NCI-H748 (cell line): ENCODE measurements around the gene VAC14.

Source experiments
- DNase-seq: peaks from one replicate; lab custom pipeline; 2025; ENCODE audit not compliant: unreplicated experiment; lab: John Stamatoyannopoulos, UW

VAC14 gene

DNA sequence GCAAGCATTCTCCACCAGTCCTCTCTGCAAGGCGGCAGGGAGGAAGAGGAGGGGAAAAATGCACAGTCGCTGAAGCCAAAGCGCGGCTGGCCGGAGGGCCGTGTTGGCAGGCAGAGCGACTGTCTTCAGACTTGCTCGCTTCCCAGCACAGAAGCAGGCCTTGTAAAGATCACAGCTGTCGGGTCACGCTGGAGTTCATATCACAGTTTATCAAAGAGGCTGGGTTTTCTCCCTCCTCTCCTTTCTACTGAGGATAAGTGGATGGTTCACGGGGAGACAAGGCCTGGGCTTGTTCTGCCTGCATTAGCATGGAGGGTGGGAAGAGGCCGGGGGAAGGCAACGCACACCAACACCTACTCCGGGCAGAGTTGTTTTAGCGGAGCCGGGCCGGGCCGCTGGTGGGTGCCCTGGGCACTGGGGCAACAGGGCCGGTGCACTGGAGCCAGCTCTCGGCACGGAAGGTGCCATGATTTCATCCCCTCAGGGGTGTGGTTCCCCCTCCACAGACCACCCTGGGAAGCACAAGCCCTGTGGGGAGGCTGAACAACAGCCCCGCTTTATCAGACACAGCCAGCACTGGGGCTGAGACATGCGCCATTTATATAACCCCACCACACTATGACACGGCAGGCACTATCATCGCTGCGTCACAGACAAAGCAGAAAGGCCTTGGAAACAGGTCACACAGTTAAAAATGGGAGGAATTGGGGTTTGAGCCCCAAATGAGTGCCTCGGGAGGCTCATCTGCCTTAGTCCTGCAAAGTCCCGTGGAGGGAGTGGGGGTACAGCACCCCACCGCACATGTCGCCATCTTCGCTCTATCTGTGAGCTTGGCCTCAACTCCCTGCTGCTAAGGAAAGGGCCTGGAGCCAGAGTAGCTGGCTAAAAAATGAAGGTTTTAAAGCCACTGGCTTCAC, 74.8 kb downstream of the VAC14 start:
- no peak for DNase-seq

DNA sequence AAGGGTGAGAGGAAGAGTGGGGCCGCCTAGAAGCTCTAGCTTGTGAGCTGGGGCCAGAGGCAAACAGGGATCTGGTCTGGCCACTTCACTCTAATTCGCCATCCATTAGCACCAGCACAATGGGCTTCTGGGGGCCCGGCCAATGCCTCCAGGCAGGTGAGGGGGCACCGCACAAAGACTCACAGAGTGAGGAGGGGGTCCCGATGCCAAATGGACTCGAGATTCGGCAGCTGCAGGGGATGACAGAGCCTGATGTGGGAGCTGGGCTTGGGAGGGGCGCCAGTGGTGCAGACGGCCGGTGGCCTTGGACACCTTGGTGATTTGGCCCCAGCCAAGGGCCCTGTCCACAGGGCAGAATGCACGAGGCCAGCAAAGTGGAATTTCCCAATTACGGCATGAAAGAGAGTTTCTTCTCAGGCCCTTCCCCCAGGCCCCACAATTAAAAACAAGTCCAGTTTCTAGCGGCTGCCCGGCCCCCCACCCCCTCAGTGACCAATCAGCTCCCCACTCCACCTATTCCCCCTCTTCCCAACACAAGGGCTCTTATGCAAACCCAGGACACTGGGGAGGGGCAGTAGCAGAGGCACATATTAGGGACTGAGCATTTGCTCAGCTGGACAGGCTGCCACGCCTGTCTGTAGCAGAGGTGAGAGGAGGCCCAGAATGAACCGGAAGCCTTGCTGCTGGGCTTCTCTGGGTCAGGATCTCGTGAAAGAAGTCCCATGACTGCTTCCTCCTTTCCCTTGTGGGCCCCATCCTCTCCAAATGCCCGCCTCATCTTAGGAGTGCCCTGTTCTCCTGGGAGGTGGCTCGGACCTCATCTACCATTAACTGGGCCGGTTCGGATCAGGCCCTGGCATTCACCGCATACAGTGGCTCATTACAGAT, 75.7 kb downstream of the VAC14 start:
- no peak for DNase-seq

DNA sequence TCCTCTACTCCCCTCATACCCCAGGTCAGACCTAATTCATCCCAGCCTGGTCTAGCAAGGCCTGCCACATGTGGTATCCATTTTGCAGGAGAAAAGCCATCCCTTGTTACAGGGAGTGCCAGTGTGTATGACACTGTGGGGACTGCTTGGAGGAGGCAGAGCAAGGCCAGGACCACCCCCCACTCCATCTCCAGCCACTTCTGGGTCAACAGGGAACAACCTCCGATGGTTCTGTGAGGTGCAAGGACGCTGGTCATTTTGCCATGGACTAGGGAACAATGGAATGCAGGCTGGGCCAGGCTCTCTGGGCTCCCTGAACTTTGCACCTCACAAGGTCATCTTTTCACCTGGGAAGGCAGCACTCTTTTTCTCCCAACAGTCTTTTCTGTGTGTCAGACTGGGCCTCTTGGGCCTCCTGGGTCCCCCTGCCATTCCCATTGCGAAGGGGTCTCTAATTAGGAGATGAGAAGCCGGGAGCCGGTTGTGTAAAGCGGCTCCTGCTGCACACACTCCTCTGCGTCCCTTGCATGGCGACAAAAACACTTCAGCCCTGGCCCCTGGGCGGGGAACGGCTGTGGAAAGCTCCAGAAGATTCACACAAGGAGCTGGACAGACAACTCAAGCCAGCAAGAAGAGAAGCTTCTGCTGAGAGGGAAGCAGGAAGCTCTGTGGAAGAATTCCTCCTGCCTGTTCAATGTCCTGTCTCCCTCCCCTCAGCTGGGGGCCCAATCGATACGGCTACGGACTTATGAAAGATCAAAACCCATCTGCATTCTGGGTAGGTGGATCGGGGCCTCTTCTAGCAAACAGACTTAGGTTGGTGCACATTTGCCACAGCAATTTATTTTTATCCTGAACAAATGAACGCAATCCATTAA, 76.6 kb downstream of the VAC14 start:
- no peak for DNase-seq

DNA sequence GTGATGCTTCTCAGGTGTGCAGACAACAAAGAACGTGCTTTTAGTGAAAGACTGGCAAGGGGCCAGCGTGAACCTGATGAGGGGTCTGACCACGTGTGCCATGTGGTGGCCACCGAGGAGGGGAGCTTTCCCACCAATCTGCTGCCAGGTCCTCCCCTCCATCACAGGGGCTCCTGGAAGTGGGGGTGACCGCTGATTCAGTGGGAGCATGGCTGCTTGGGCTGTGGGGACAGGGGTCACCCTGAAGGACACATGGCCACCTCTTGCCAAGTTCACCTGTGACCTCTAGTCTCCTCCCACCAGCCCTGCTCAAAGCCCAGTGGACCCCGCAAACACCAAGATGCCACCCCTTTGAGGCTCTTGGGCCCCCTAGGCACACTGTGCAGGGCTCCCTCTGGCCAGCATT, 77.2 kb downstream of the VAC14 start:
- DNase-seq = no peak

DNA sequence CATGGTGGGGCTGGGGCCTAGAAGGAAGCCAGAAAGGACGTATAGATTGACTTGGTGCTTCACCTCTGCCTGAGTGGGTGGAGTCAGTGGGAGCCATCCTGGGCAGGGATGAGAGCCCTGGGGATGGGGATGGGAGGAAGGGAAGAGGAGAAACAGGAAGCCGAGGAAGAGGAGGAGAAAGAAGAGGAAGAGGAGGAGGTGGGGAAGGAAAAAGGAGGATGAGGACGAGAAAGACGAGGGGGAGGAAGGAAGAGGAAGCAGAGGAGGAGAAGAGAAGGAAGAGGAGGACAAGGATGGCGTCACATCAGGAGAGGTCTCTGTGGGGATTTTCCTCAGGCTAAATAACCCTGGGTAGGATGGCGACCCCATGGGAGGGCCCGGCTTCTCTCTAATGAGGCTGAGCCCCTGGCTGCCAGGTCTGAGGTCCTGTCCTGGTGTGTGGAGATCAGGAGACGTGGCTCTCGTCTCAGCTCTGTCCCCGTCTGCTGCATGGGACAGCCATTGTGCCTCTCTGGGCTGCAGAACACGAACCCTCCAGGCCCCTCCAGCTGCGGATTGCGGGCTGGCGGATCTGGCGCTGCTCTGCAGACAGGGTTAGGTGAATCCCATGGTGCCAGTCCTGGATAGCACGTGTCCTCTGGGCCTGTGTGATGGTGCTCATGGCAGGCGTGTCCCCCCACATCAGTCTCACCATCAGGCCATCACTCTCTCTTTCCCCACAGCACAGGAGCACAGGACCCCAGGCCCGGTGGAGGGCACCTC, 79.6 kb downstream of the VAC14 start:
- DNase-seq = no peak

DNA sequence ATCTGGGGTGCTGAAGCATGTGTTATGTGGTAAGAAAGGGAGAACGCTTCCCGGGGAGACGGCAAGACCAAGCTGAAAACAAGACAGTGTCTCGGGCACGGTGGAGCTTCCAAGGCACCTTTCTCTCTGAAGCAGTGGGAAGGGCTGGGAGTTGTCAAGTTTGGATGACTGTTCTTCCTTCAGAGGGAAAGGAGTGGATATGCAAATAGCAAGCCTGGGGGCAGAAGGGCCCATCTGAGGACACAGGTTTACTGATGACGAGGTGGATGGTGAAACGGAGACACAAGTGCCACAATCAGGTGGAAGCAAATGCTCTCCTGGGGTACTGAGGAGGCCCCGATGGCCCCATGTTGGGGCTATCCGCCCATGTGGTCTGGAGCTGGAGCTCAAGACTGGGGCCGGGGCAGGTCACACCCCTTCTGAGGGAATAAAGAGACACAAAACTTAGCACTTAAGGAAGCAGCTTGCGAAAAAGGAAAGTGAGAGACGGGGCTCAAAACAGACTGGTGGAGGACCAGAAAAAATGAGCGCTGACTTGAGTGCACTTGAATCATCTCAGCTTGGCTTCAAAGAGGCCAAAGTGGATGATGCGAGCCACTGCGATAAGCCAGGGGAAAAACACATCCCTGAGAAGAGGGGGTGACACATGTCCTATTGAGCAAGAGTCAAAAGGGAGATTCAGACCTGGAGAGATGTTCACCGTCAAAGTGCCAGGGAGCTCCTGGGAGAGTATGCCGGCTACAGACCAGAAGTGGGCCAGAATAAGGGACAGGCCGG, 80.3 kb downstream of the VAC14 start:
- no peak for DNase-seq

DNA sequence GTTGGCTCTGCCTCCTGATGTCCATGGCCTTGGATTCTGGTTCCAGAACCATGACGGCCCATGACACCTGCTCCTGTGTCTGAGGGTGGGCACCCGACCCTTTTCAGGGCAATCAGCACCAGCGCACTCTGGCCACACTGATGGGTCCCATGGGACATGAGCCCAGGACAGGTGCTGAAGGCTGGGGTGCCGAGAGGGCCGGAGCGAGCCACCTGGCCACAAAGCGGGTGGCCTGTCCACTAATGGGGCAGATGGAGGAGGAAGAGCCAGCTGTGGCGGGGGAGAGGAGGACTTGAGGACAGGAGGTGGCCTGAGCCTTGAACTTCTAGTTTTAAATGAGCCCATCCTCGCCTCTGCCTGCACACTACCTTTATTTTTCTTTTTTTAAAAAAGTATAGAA, 83.9 kb downstream of the VAC14 start:
- no peak for DNase-seq

DNA sequence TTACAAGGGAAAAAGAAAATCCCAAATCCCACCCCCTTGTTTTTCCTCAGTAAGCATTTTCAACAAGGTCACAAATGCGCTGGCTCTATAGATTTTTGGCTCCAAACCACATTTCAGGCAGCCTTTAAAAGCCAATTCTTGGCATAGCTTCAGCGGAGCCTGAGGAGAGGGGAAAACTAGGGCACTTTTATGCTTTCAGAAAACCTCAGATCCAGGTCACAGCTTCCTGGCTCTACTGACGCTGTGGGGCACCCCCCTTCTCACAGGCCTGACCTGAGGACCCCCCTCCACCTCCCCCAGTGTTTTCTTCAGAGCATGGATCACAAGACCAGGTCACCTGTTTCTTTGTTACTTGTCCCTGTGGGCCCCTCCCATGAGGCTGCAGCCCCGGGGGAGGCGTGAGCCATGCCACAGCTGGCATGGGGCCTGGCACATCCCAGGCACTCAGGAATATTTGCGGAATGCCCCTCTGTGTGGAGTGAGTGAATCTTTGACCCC, 85.0 kb downstream of the VAC14 start:
- DNase-seq = no peak

DNA sequence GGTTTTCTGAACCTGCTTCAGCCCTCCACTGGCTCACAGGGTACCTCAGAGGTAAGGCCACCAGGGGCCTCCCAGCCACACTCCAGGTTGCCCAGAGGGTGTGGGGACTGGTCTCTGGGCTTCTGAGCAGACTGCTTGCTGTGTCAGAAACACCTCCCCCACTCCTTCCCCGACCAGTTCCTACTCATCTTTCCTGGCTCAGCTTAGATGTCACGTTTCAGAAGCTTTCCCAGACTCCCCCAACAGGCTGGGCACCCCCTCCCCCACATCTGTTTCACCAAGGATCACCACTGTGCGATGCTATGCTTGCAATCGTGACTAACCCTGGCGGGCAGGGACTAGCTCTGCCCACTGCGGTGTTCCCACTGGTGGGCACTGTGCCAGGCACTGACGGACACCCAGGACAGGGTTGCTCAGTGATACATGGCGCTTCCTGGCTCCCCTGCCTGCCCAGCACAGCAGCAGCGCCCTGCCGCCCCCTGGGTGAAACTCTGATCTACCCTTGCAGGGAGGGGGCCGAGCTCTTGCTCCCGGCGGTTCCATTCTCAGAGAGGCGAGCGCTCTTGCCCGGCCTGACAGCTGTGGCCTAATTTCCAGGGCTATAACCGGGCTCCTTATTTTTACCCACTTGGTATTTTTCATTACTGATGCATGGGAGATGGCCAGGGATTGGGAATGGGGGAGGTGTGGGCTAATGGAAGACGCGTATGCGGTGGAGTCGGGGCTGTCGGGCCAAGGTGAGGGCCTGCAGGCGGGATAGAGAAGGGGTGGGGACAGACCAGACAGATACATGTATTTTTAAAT, 85.7 kb downstream of the VAC14 start:
- DNase-seq = no peak

DNA sequence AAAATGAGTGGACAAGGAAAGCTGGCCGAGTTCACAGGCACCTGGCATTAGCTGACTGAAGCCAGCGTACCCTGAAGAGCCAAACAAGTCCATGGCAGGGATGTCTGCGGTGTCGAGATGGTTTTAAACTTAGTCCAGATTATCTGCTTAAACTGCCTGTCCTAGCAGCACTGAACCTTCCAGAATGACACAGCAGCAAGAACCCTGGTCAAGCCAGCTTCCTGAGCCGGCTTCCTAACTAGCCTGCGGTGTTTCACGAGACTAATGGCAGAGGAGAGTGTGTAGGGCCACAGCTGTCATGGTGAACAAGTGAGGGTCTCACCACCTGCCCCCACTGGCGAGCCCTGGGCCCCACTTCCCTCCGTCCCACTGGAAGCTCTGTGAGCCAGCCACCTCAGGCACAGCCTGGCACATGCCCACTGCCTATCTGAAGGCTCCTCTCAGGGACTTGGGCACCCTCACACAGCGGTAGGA, 86.3 kb downstream of the VAC14 start:
- DNase-seq = no peak

DNA sequence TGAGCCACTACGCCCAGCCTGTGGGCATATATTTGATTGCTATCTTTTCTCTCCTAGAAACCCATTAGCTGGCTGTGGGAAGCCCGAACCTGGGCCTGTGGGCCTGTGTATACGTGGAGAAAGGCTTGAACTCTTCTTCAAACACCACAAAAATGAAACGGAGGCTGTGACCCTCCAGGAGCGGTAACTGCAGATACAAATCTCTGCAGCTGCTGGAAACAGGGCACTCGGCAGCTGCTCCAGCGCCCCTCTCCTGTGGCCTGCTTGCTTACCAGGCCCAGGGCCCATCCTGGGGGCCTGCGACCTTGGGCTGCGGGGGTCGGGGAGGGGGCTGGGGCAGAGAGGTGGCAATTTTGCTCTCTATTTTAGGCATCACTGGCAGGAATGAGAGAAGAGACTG, 87.1 kb downstream of the VAC14 start:
- no peak for DNase-seq

DNA sequence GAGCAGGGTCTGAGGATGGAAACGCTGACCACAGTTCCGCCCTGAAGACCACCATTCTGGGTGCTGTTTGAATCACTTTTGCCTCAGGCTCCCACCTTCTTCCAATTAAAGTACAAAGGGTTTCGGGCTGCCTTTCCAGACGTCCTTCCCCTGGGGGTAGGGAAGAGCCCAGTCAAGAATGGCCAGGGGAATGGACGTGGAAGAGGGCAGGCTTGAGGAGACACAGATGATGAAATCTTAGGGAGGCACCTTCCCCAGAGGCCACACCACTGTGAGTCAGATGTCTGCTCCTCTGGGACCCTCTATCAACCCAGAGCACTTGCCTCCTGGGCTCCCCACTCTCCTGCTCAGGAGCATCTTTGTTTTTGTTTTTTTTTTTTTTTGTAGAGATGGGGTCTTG, 87.6 kb downstream of the VAC14 start:
- no peak for DNase-seq

DNA sequence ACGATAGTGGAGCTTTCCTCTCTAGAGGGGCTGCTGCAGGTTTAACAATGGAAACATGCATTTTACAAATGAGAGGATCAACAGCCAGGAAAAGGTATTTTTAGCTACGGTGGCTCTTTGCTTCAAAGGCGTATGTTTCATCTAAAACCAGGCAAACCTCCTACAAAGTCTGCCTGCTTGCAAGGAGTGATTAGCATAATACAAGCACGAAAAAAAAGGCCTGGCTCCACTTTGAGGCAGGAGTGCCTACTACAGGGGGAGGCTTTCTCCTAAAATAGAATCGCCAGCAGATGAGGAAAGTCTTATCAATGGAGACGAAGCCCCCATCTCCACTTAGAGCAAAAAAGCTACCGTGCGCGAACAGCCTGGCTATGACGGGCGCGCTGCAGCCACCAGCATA, 88.0 kb downstream of the VAC14 start:
- no peak for DNase-seq

DNA sequence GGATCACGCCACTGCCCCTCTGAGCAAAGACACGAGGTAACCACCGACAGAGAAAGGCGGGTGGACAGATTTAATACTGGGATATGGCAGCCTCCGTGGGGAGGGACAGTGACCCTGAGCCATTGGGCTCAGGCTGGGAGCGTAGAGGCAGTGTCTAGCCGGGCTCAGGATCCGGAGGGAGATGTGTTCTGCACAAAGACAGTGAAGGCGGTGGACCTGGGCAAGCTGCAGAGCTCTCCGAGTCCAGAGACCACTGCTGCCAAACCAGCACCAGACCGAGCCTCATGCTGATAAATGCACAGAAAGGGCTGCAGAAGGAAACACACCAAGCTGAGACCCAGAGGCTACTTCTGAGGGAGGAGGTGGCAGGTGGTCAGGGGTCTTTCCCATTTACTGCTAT, 88.6 kb downstream of the VAC14 start:
- DNase-seq = no peak

DNA sequence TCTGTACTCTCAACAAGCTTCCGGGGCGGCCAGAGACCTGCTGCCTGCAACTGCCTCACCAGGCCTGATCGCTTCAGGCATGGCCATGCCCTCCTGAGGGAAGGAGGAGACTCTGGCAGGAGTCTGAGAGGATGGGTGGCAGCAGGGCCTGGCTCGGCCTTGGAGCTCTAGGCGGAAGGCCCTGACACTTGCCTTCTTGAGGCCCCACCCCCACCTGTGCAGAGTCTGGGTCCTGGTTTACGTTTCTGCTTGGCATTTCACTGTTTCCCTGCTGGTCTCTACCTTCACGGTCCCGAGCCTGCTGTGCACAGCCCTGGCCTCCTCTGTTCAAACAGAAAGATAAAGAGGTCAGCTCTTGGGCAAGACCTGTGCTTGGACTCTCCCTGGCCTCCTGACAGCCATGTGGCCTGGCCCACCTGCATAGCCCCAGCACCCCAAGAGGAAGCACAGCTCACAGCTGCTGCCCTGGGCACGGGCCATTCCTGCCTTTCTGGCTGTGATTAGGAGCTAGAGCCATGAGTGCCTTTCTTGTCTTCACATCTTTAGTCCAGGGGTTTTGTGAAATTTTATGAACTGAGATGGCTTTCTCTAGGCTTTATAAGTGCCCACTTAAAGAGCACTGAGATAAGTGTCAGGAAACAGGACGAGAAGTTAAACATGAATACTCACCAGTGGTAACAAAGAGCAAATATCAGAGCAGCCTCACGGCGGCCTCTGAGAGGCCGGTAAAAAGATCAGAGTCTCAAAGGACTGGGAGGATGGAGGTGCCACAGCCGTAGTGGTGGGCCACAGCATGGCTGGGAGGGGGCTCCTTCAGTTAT, 89.5 kb downstream of the VAC14 start:
- no peak for DNase-seq

DNA sequence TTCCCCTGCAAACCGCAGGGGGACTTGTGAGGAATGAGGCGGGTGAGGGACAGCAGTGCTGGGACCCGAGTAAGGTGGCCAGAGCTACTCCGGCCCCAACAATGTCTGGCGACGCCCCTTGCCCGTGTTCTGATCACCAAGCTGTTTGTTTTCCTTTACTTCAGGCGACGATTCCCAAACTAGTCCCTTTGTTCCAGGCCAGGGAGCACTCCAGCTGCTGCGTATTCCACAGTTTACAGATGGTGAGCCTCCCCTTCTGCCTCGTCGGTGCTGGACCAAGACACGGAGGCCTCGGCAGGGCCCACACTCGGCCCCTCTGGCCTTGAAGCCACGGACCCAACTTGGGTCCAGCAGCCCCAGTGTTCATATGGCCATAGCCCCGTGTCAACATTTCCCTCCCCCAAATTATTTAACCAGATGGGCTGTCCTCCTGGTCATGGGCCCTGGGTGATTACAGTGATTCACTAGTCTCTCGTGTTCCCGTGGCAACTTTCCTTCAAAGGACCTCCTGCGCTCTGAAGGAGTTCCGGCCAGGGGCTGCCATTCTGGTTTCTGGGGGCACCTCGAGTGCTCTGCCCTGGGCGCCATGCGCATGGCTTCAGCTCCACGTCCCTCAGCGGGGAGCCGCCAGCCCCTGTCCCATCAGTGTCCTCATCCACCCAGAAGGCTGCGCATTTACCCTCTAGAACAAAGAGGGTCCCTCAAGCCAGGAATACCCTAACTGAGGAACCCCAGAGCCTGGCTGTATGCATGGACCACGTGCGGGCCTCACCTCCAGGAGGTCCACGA, 90.3 kb downstream of the VAC14 start:
- no peak for DNase-seq

DNA sequence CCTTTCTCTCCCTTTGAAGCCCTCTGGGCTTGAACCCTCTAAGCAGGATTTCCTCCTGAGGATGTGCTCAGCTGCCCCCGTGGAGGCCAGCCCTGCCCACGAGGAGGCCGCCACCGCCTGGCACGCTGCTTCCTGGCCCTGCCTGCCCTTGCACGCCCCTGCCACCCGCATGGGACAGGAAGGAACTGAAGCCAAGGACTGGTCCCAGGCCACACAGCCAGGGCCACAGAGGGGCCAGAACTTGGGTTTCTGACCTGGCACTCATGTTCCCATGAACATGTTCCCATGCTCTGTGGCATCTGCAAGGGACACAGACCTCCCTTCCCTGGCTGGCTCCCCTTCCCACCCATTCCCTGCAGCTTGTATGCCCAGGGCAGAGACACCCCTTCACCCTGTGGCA, 91.0 kb downstream of the VAC14 start:
- DNase-seq = no peak
